HG03439 (cell line): ENCODE measurements around the gene MOG.

Source experiments
- ATAC-seq: cut with Tn5 transposase; IDR thresholded peaks from one replicate; pipeline ENCODE4 v1.9.1; 2021; ENCODE audit warnings: mild to moderate bottlenecking, moderate library complexity; ENCODE audit not compliant: unreplicated experiment

MOG gene

GRCh38 chr6:29675561-29675960 is 18.7 kb downstream of the MOG start:
- ATAC-seq = no peak

GRCh38 chr6:29676981-29677601 is 20.2 kb downstream of the MOG start:
- no peak for ATAC-seq

GRCh38 chr6:29678114-29678513 is 21.2 kb downstream of the MOG start:
- no peak for ATAC-seq

DNA sequence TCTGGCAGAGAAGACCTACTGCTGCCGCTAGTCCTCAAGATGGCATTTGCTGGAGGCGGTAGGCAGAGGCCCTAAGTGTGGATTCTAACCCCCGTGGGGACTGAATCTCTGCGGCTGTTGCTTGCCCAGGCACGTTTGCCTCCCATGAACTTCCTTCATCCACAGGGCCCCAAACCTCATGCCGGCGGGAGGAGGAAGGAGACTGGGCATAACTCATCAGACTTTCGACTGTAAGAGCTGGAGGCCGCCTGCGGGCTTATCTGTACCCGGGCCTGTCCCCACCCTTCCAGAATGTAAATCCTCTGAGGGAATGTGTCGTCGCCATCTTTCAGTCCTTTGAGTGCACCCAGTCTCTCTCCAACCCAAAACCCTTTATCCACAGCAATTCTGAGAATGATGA is 23.1 kb downstream of the MOG start:
- ATAC-seq = no peak

DNA sequence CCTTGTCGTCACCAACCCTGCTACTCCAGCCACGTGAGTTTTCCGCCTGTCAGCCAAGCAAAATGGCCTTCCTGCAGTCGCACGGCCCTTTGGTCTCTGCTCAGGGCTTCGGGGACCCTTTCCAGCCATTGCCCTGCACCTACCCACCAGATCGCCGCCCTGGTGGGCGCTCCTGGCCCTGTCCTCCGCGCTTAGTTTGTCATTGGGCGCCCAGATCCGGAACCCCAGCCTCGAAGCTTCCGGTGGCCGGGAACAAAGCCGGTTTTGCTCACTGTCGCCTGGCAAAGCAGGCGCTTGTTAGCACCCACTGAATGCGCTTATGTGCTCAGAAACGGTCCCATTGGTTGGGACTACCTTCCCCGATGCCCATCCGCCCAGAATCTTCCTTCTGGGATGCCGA is 23.5 kb downstream of the MOG start:
- no peak for ATAC-seq

- ATAC-seq = no peak
Measured at GRCh38 chr6:29680904-29681303, 24.0 kb downstream of the MOG start, which contains the start of gene ZFP57. ZFP57 (minus strand) TSS chr6:29681152; CDS start chr6:29677003, 4,149 bp downstream.

DNA sequence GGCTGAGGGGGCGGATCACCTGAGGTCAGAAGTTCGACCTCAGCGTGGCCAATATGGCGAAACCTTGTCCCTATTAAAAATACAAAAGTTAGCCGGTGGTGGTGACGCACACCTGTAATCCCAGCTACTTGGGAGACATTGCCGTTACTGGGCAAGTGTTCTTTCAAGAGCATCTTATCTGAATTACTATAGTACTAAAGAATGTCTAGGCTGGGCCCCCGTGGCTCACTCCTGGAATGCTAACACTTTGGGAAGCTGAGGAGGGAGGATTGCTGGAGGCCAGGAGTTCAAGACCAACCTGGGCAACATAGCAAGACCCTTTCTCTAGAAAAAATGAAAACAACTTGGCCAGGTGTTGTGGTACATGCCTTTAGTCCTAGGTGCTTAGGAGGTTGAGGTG is 24.9 kb downstream of the MOG start:
- ATAC-seq = no peak

- no peak for ATAC-seq
Measured at GRCh38 chr6:29685718-29686326, 28.9 kb downstream of the MOG start.

- no peak for ATAC-seq
Measured at GRCh38 chr6:29694637-29695036, 37.7 kb downstream of the MOG start.

GRCh38 chr6:29696147-29697125 is 39.5 kb downstream of the MOG start:
- ATAC-seq = no peak

DNA sequence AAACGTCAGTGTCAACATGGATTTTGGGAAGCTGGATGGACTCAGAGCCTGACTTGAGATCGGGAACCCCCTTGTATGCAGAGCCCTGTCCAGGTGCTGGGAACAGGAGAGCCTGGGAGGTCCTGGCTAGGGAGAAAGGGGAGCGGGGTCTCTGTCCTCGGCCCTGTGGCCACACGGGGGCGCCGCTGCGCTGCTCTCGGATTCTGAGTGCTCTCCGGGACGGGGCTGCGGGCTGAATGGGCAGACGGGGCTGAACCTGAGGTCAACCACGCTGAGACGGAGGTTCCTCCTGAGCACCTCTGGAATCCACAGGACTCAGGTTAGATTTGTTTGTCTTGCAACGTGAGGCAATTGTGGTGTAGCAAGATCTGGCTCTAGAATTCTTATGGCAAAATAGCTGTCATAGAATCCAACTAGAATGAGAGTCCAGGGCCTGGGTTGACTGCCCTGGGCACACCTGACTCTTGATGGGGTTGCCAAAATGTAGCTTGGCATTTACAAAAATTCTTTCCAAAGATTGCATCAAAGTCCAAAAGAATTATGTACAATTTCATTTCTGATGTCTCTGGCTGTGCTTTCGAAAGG is 45.7 kb downstream of the MOG start:
- peak; percentile 54 for ATAC-seq

- no peak for ATAC-seq
Measured at GRCh38 chr6:29705389-29706231, 48.7 kb downstream of the MOG start.

DNA sequence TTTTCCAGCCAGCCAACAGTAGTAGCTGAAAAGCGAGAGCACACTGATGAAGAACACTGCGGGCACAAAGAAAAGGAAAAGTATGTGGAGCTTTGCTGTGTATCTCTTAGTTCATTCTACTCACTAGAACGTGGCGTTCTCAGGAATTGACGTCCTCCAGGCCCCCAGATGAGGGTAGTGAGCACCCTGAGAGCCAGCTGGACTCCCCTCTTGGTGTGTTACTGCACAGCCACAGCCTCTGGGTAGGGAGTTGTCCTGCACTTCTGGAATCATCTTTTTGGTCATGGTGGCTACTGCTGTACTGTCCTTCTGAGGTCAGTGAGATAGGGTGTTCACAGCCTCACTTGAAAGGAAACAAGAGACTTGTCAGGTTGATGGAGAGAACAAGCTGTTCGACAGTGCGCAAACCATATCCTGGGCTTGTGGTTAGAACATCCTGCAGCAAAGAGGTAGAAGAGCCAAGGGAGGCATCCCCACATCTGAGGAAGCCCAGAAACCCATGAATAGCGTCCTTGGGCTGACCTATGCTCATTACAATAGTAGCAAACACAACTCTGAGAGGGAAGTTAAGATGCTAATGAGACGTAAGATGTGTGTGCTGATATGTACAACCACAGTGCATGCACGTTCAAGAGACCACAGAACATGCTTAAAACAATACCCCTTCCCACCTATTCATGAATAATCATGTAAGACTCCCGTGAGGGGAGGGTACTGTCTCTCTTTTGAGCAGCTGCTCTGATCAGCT is 51.7 kb downstream of the MOG start:
- ATAC-seq = no peak

GRCh38 chr6:29709188-29709587 is 52.3 kb downstream of the MOG start:
- ATAC-seq = no peak

- ATAC-seq = no peak
Measured at GRCh38 chr6:29710281-29710941, 53.5 kb downstream of the MOG start.

- ATAC-seq = no peak
Measured at GRCh38 chr6:29720863-29721262, 64.0 kb downstream of the MOG start.
